Spinal cord (tissue), 10 donors: ENCODE measurements around the gene ANXA6. TPM values are rescaled to one million over a fixed set of nuclear protein-coding genes. Genes with fewer than 3 reads are reported as not detected.

Source experiments
- DNase-seq, 6 donors: peaks; one replicate each; pipeline versions ENCODE4 v3.0.0 to v3.0.0-alpha.2; 2013 to 2015; ENCODE audit warnings: low spot score in 6 of 6, low read depth in 4 of 6
- H3K27ac ChIP-seq: one replicate; pipeline ENCODE4 v1.5.1; 2013; ENCODE audit warnings: low read depth, low read length, control low read depth
- H3K27me3 ChIP-seq: one replicate; pipeline ENCODE4 v1.6.1; 2013; ENCODE audit warnings: low read length; ENCODE audit not compliant: control insufficient read depth, insufficient read depth
- H3K36me3 ChIP-seq: one replicate; pipeline ENCODE4 v1.6.1; 2013; ENCODE audit warnings: low read length; ENCODE audit not compliant: control insufficient read depth, insufficient read depth
- H3K4me1 ChIP-seq: one replicate; pipeline ENCODE4 v1.6.1; 2013; ENCODE audit warnings: low read length; ENCODE audit not compliant: control insufficient read depth, insufficient read depth
- H3K4me3 ChIP-seq: one replicate; pipeline ENCODE4 v1.5.1; 2013; ENCODE audit warnings: low read depth, low read length, control low read depth
- H3K9me3 ChIP-seq: one replicate; pipeline ENCODE4 v1.6.1; 2013; ENCODE audit warnings: low read length; ENCODE audit not compliant: control insufficient read depth, insufficient read depth
- WGBS: methylation state at CpG from one replicate; pipeline ENCODE4 v1.1.5; 2013; ENCODE audit warnings: missing lambda C conversion rate; ENCODE audit not compliant: insufficient coverage; 5-methylcytosine and 5-hydroxymethylcytosine counted together
- polyA plus RNA-seq, 2 donors: library from polyadenylated mRNA; unstranded; fragments of 120-200 nt; gene quantifications; one replicate each; pipeline ENCODE4 v1.2.1, GENCODE V29; 2013; ENCODE audit not compliant: insufficient read length in 2 of 2
- total RNA-seq, 2 donors: library from RNA; depleted of rRNA in 1 of 2; stranded (reverse); fragments of 120-200 nt in 1 of 2; fragments of >200 nt in 1 of 2; gene quantifications; one replicate each; pipeline versions ENCODE4 v1.2.3 to v1.2.4, GENCODE V29; 2013 to 2014
- donor health status: healthy.

ANXA6 gene
- total and polyA plus RNA-seq, 4 donors, result 215 to 301 (median 271) TPM

GRCh38 chr5:151139015-151139414 lies 18.6 kb downstream of the ANXA6 start:
- H3K27me3 ChIP-seq, result no peaks in the 10 kb centered on the region
- no peak overlapping the region for H3K27ac ChIP-seq
- peaks cover 31% of the 10 kb centered on the region for H3K4me1 ChIP-seq
- peaks cover 70% of the 10 kb centered on the region for H3K36me3 ChIP-seq
- H3K4me3 ChIP-seq, result no peak overlapping the region
- 98% methylated on average over 5 of the region's 8 CpGs for WGBS
- no peaks in the 10 kb centered on the region for H3K9me3 ChIP-seq
- no peak for DNase-seq

- Histone ChIP-seq H3K9me3 (no peaks in the 10 kb centered on the region), H3K4me3 (no peak overlapping the region), H3K27ac (no peak overlapping the region), H3K27me3 (no peaks in the 10 kb centered on the region), H3K4me1 (peaks cover 31% of the 10 kb centered on the region), H3K36me3 (peaks cover 77% of the 10 kb centered on the region)
- WGBS, result 75% methylated on average over 1 of the region's 1 CpG
- DNase-seq, result no peak
Measured at GRCh38 chr5:151138114-151138513, 19.5 kb downstream of the ANXA6 start.

DNA sequence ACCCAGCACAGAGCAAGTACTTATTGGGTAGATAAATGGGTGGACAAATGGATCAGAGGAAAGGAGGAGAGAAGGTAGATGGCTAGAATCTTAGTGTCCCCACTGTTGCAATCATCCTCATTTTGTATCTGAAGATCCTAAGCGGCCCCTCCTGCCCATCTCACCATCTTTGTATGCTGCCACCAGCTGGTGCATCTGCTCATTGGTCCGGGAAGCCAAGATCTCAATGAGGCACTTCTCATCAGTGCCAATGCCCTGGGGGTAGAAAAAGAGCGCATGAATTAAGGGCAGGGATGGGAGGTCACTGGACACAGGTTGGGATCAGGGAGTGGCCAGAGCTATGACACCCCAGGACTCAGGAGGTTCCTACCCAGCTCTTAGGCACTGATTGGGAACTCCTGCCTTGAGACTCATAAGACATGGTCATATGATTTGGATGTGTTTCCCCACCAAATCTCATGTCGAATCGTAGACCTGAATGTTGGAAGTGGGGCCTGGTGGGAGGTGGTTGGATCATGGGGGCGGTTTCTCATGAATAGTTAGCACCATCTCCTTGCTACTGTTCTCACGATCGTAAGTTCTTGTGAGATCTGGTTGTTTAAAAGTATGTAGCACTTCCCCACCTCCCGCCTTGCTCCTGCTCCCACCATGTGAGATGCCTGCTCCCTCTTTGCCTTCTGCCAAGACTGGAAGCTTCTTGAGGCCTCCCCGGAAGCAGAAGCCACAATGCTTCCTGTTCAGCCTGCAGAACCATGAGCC lies 20.3 kb downstream of the ANXA6 start:
- Histone ChIP-seq H3K36me3 (peaks cover 84% of the 10 kb centered on the region), H3K9me3 (no peaks in the 10 kb centered on the region), H3K4me1 (peaks cover 23% of the 10 kb centered on the region), H3K27ac (no peak overlapping the region), H3K4me3 (no peak overlapping the region), H3K27me3 (no peaks in the 10 kb centered on the region)
- DNase-seq, result no peak
- 92% methylated on average over 4 of the region's 10 CpGs for WGBS

DNA sequence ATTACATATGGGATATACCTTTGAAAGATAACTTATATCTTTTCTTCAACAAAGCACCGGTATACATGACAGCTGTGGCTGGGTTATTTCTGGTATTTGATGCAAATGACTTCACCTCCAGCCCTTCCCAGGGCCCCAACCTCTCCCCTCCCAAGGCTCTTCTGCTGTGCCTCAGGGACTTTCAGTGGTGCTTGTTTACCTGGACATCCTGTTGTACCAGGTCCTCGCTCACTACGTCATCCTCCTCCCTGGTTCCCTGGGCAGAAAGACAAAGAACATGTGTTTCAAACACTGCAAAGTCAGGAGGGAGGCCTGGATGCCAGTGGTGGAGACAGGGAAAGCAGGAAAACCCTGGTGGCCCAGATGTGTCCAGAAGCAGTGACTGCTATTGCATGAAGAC lies 23.4 kb downstream of the ANXA6 start:
- Histone ChIP-seq H3K4me3 (no peak overlapping the region), H3K9me3 (no peaks in the 10 kb centered on the region), H3K27ac (no peak overlapping the region), H3K4me1 (no peaks in the 10 kb centered on the region), H3K36me3 (peaks cover 91% of the 10 kb centered on the region), H3K27me3 (no peaks in the 10 kb centered on the region)
- DNase-seq, result no peak
- whole genome bisulfite sequencing, result 90% methylated on average over 2 of the region's 3 CpGs

- no peaks in the 10 kb centered on the region for H3K27me3 ChIP-seq
- H3K36me3 ChIP-seq, result peaks cover 89% of the 10 kb centered on the region
- H3K27ac ChIP-seq, result no peak overlapping the region
- no peak overlapping the region for H3K4me3 ChIP-seq
- H3K9me3 ChIP-seq, result no peaks in the 10 kb centered on the region
- H3K4me1 ChIP-seq, result no peaks in the 10 kb centered on the region
- DNase-seq, result no peak
- 77% methylated on average over 3 of the region's 4 CpGs for WGBS
Measured at GRCh38 chr5:151132963-151133362, 24.6 kb downstream of the ANXA6 start.

DNA sequence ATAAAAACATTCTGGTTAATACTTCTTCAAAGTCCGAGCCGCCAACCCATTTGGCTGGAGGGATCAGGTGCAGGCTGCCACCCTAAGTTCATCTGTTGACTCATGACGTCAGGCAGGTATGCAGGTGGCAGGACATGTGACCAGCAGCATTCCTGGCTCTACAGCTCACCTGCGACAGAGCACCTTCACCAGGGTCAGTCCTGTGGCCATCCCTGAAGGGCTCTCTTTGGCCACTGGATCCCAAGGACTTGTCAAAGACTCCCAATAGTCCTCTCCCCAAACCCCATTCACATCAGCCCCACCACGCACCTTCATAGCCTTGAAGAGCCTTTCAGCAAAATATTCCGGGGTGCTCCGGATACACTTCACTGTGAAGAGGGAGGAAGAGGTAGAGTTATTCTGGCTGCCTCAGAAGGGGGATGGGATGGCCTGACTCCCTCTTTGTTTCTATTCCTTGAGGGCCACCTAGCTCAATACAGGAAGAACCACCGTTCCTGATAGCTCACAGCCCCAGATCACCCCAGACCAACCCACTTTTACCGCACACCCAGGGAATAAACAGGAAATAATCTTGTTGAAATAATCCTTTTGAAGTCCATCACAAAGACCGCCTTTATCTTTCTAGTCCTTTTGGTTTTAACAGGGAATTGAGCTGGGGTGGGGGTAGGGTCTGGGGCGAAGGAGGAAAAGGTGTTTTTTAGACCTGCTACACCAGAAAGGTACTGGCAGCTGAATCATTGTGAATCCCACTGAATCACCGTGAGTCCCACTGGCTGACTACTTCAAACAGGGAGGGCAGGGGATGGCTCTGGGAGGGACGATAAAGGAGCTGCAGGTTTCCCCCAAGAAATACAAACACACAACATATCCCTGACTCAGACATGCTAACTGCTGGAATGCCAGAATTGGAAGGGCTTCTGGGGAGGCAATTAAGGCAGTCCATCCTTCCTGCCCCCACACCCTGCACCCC lies 26.4 kb downstream of the ANXA6 start:
- WGBS, result 94% methylated on average over 5 of the region's 13 CpGs
- Histone ChIP-seq H3K27ac (no peak overlapping the region), H3K27me3 (no peaks in the 10 kb centered on the region), H3K4me1 (peaks cover 16% of the 10 kb centered on the region), H3K9me3 (no peaks in the 10 kb centered on the region), H3K4me3 (no peak overlapping the region), H3K36me3 (peaks cover 90% of the 10 kb centered on the region)
- no peak for DNase-seq

DNA sequence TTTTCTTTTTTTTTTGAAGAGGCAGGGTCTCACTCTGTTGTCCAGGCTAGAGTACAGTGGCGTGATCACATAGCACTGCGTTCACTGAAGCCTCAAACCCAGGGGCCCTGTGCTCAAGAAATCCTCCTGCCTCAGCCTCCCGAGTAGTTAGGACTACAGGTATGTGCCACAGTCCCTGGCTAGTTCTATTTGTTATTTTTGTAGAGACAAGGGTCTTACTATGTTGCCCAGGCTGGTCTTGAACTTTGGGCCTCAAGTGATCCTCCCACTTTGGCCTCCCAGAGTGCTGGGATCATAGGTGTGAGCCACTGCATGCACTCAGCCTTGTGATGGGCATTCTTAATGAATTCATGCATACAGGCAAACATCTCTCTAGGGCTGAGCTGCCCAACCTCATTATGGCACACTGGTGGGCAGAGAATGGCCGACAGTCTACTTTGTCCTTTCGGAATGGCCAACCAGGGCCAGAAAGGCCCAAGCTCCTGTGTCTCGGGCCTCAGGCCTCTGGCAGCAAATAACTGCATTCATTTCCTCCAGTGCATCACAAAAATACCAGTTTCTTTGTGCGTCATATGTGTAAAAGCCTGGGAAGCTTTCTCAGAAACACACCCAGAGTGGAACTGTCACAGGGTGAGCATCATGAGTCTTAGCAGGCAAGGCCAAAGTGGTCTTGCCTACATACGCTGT lies 27.2 kb downstream of the ANXA6 start:
- H3K4me3 ChIP-seq, result no peak overlapping the region
- peaks cover 86% of the 10 kb centered on the region for H3K36me3 ChIP-seq
- no peak overlapping the region for H3K27ac ChIP-seq
- DNase-seq, result no peak
- no peaks in the 10 kb centered on the region for H3K9me3 ChIP-seq
- WGBS, result 96% methylated on average over 8 of the region's 8 CpGs
- H3K4me1 ChIP-seq, result peaks cover 19% of the 10 kb centered on the region
- H3K27me3 ChIP-seq, result no peaks in the 10 kb centered on the region

- Histone ChIP-seq H3K27me3 (no peaks in the 10 kb centered on the region), H3K36me3 (peaks cover 82% of the 10 kb centered on the region), H3K27ac (no peak overlapping the region), H3K9me3 (no peaks in the 10 kb centered on the region), H3K4me3 (no peak overlapping the region), H3K4me1 (peaks cover 27% of the 10 kb centered on the region)
- 100% methylated on average over 4 of the region's 4 CpGs for WGBS
- DNase-seq, result no peak
Measured at GRCh38 chr5:151128817-151129216, 28.8 kb downstream of the ANXA6 start.

DNA sequence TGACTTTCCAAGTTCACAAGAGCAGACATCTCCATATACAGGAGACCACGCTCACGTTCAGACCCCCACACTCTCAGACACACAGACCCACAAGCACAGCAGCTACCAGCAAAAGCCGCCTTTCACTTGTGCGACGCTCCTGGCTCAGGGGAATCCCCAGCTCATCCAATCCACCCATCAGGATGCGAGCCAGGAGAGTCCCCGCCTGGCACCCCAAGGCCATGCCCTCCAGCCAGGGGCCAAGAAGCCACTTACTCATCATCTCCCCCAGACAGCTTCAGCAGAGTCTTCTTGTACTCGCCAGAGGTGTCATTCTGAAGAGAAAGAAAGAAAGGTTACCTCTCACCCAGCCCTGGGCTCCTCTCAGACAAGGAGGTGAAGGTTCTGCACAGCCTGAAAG lies 29.7 kb downstream of the ANXA6 start:
- WGBS, result 95% methylated on average over 5 of the region's 8 CpGs
- Histone ChIP-seq H3K9me3 (no peaks in the 10 kb centered on the region), H3K4me3 (no peak overlapping the region), H3K27ac (no peak overlapping the region), H3K36me3 (peaks cover 82% of the 10 kb centered on the region), H3K27me3 (no peaks in the 10 kb centered on the region), H3K4me1 (peaks cover 28% of the 10 kb centered on the region)
- DNase-seq, result no peak
